GM12872 (cell line): ENCODE results near the gene CDH23.

Experiments used
- CTCF ChIP-seq: IDR thresholded peaks from 3 replicates; pipeline ENCODE4 v1.5.1; 2011; ENCODE audit warnings: low read depth, mild to moderate bottlenecking, low read length, moderate library complexity; ENCODE audit not compliant: insufficient read depth

CDH23 gene

GRCh38 chr10:71700731-71701368 lies 304.1 kb downstream of the CDH23 start:
- no peak for TF ChIP-seq CTCF

- TF ChIP-seq CTCF = no peak
Measured at GRCh38 chr10:71701496-71702132, 304.9 kb downstream of the CDH23 start.

GRCh38 chr10:71703577-71703976 lies 306.9 kb downstream of the CDH23 start:
- TF ChIP-seq CTCF = 0 out of 3 replicates have a peak, but pooled peaks have one; percentile 6

GRCh38 chr10:71704816-71705215 lies 308.1 kb downstream of the CDH23 start:
- TF ChIP-seq CTCF = no peak

GRCh38 chr10:71705582-71705981 lies 308.9 kb downstream of the CDH23 start:
- TF ChIP-seq CTCF = no peak

- no peak for TF ChIP-seq CTCF
Measured at GRCh38 chr10:71706216-71707121, 309.7 kb downstream of the CDH23 start.

- TF ChIP-seq CTCF = no peak
Measured at GRCh38 chr10:71707240-71707789, 310.6 kb downstream of the CDH23 start.
